ENCODE data around the gene CDHR3. TPM values are rescaled to one million over a fixed set of nuclear protein-coding genes. Genes with fewer than 3 reads are reported as not detected.

CDHR3 gene
- total and polyA plus RNA-seq, 5 donors from 2014 or later = 5.6 to 38.2 (median 8.5) TPM

DNA sequence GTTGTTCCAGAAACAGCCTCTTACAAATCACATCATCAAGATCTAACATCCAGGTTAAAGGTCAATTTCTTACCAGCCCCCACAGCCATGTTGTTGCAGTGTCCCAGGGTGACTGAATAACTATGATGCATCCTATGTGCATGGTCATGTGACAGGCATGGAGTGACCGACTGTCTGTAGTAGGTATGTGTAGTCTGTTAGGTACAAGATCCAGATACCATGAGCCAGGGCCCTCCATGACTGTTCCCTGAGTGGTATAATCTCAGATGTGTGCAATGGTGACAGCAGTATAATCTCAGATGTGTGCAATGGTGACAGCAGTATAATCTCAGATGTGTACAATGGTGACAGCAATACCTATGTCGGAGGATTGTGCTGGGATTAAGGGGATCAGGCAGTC lies 8.8 kb downstream of the CDHR3 start:
- DNase-seq (no peak), ATAC-seq (ENCODE audit: low read depth in 2 of 2) (no peak)
- no peak overlapping the region for H3K27ac ChIP-seq (ENCODE audit: insufficient read depth, low read length, poor library complexity, severe bottlenecking)
- H3K4me3 ChIP-seq (ENCODE audit: low read depth, low read length) = no peak overlapping the region
- Mint-ChIP-seq H3K4me3 (no peak overlapping the region), H3K27me3 (peaks cover 4% of the 10 kb centered on the region), H3K4me1 (no peaks in the 10 kb centered on the region), H3K27ac (no peak overlapping the region), H3K9me3 (peaks cover 0 to 2% (median 0%) of the 10 kb centered on the region in 7 donors), H3K36me3 (peaks cover 7% of the 10 kb centered on the region)
- no peaks in the 10 kb centered on the region for H3K4me1 ChIP-seq (ENCODE audit: control insufficient read depth, insufficient read depth, low read length, poor library complexity, severe bottlenecking)
- no peaks in the 10 kb centered on the region for H3K9me3 ChIP-seq (ENCODE audit: control insufficient read depth in 2 of 2, low read length in 2 of 2)
- no peaks in the 10 kb centered on the region for H3K27me3 ChIP-seq (ENCODE audit: control insufficient read depth, insufficient read depth, low read length)
- H3K36me3 ChIP-seq (ENCODE audit: control insufficient read depth, insufficient read depth, low read length) = no peaks in the 10 kb centered on the region

- Mint-ChIP-seq H3K36me3 (peaks cover 4% of the 10 kb centered on the region), H3K4me1 (no peaks in the 10 kb centered on the region), H3K9me3 (peaks cover 0 to 2% (median 0%) of the 10 kb centered on the region in 7 donors), H3K4me3 (no peak overlapping the region), H3K27me3 (peaks cover 4% of the 10 kb centered on the region), H3K27ac (no peak overlapping the region)
- H3K4me1 ChIP-seq (ENCODE audit: control insufficient read depth, insufficient read depth, low read length, poor library complexity, severe bottlenecking) = no peaks in the 10 kb centered on the region
- H3K4me3 ChIP-seq (ENCODE audit: low read depth, low read length) = no peak overlapping the region
- H3K9me3 ChIP-seq (ENCODE audit: control insufficient read depth in 2 of 2, low read length in 2 of 2) = no peaks in the 10 kb centered on the region
- H3K27me3 ChIP-seq (ENCODE audit: control insufficient read depth, insufficient read depth, low read length) = no peaks in the 10 kb centered on the region
- H3K36me3 ChIP-seq (ENCODE audit: control insufficient read depth, insufficient read depth, low read length) = no peaks in the 10 kb centered on the region
- H3K27ac ChIP-seq (ENCODE audit: insufficient read depth, low read length, poor library complexity, severe bottlenecking) = no peak overlapping the region
- DNase-seq (no peak), ATAC-seq (ENCODE audit: low read depth in 2 of 2) (no peak)
These were observed 9.2 kb downstream of the CDHR3 start for GRCh38 chr7:105972276-105972675.

DNA sequence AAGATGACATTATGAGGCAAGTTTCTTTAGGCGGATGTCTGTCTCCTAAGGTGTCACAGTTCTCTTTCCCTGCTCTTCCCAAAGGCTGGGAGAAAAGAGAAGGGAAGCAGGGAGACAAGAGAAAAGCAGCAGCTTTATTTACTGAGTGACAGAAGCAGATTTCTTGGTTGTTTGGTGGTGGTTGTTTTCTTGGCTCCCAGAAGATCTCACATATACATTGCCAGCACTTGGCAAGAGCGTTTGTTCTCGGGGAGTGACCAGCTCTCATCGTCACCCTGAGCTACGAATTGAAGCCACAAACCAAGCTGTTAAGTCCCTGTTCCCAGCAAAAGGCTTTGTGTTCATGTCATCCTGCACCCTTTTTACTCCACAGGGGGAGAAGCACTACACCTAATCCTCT lies 11.4 kb downstream of the CDHR3 start:
- Mint-ChIP-seq H3K27ac (no peak overlapping the region), H3K4me3 (no peak overlapping the region)
- ATAC-seq (ENCODE audit: low read depth in 2 of 2) = no peak

GRCh38 chr7:105975770-105976417 lies 12.8 kb downstream of the CDHR3 start:
- Histone ChIP-seq H3K36me3 (ENCODE audit: control insufficient read depth, insufficient read depth, low read length) (no peaks in the 10 kb centered on the region), H3K9me3 (ENCODE audit: control insufficient read depth in 2 of 2, low read length in 2 of 2) (no peaks in the 10 kb centered on the region), H3K4me1 (ENCODE audit: control insufficient read depth, insufficient read depth, low read length, poor library complexity, severe bottlenecking) (no peaks in the 10 kb centered on the region), H3K4me3 (ENCODE audit: low read depth, low read length) (no peak overlapping the region), H3K27me3 (ENCODE audit: control insufficient read depth, insufficient read depth, low read length) (no peaks in the 10 kb centered on the region), H3K27ac (ENCODE audit: insufficient read depth, low read length, poor library complexity, severe bottlenecking) (no peak overlapping the region)
- Mint-ChIP-seq H3K9me3 (peaks cover 0 to 2% (median 0%) of the 10 kb centered on the region in 7 donors), H3K4me1 (no peaks in the 10 kb centered on the region), H3K36me3 (peaks cover 4% of the 10 kb centered on the region), H3K27ac (no peak overlapping the region), H3K27me3 (peaks cover 4% of the 10 kb centered on the region), H3K4me3 (no peak overlapping the region)
- DNase-seq = no peak
- ATAC-seq (ENCODE audit: low read depth in 2 of 2) = no peak

More for the DNA sequence above, 11.4 kb downstream of the CDHR3 start:
- peaks cover 4% of the 10 kb centered on the region for H3K27me3 Mint-ChIP-seq
- H3K27me3 ChIP-seq (ENCODE audit: control insufficient read depth, insufficient read depth, low read length) = no peaks in the 10 kb centered on the region
- DNase-seq = no peak
- no peaks in the 10 kb centered on the region for H3K36me3 ChIP-seq (ENCODE audit: control insufficient read depth, insufficient read depth, low read length)
- no peaks in the 10 kb centered on the region for H3K4me1 Mint-ChIP-seq
- H3K36me3 Mint-ChIP-seq = peaks cover 4% of the 10 kb centered on the region
- no peak overlapping the region for H3K4me3 ChIP-seq (ENCODE audit: low read depth, low read length)
- H3K27ac ChIP-seq (ENCODE audit: insufficient read depth, low read length, poor library complexity, severe bottlenecking) = no peak overlapping the region
- H3K4me1 ChIP-seq (ENCODE audit: control insufficient read depth, insufficient read depth, low read length, poor library complexity, severe bottlenecking) = no peaks in the 10 kb centered on the region
- no peaks in the 10 kb centered on the region for H3K9me3 ChIP-seq (ENCODE audit: control insufficient read depth in 2 of 2, low read length in 2 of 2)
- peaks cover 0 to 2% (median 0%) of the 10 kb centered on the region in 7 donors for H3K9me3 Mint-ChIP-seq

- Mint-ChIP-seq H3K4me1 (no peaks in the 10 kb centered on the region), H3K4me3 (no peak overlapping the region), H3K36me3 (peaks cover 10% of the 10 kb centered on the region), H3K27me3 (peaks cover 4% of the 10 kb centered on the region), H3K9me3 (peaks cover 0 to 2% (median 0%) of the 10 kb centered on the region in 7 donors), H3K27ac (no peak overlapping the region)
- no peak overlapping the region for H3K4me3 ChIP-seq (ENCODE audit: low read depth, low read length)
- no peaks in the 10 kb centered on the region for H3K4me1 ChIP-seq (ENCODE audit: control insufficient read depth, insufficient read depth, low read length, poor library complexity, severe bottlenecking)
- ATAC-seq (ENCODE audit: low read depth in 2 of 2) (no peak), DNase-seq (no peak)
- H3K9me3 ChIP-seq (ENCODE audit: control insufficient read depth in 2 of 2, low read length in 2 of 2) = no peaks in the 10 kb centered on the region
- H3K27me3 ChIP-seq (ENCODE audit: control insufficient read depth, insufficient read depth, low read length) = no peaks in the 10 kb centered on the region
- no peak overlapping the region for H3K27ac ChIP-seq (ENCODE audit: insufficient read depth, low read length, poor library complexity, severe bottlenecking)
- H3K36me3 ChIP-seq (ENCODE audit: control insufficient read depth, insufficient read depth, low read length) = no peaks in the 10 kb centered on the region
These were observed 13.8 kb downstream of the CDHR3 start for GRCh38 chr7:105976868-105977267.

DNA sequence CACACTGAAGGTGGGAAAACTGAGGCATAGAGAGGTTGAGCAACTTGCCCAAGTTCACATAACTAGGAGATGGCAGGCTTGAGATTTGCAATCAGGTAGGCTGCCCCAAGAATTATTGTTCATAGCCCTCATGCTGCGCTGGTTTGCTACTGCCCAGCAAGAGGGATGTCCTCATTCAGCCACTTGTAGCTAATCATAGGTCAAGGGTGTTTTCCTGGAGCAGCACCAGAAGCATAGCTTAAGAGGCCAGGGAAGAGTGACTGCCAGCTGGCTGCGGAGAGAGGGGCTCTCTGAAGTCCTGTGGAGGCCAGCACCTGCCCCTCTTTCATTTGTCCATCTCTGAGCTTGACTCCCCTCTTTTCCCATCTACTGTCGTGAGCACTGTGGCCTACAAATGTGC lies 15.0 kb downstream of the CDHR3 start:
- Histone ChIP-seq H3K27me3 (ENCODE audit: control insufficient read depth, insufficient read depth, low read length) (no peaks in the 10 kb centered on the region), H3K27ac (ENCODE audit: insufficient read depth, low read length, poor library complexity, severe bottlenecking) (no peak overlapping the region), H3K36me3 (ENCODE audit: control insufficient read depth, insufficient read depth, low read length) (no peaks in the 10 kb centered on the region), H3K9me3 (ENCODE audit: control insufficient read depth in 2 of 2, low read length in 2 of 2) (no peaks in the 10 kb centered on the region), H3K4me1 (ENCODE audit: control insufficient read depth, insufficient read depth, low read length, poor library complexity, severe bottlenecking) (no peaks in the 10 kb centered on the region), H3K4me3 (ENCODE audit: low read depth, low read length) (no peak overlapping the region)
- DNase-seq (no peak), ATAC-seq (ENCODE audit: low read depth in 2 of 2) (no peak)
- peaks cover 0 to under 1% (median 0%) of the 10 kb centered on the region in 7 donors for H3K9me3 Mint-ChIP-seq
- H3K4me3 Mint-ChIP-seq = no peak overlapping the region
- peak overlapping the region in 1 of 3 donors; percentile 61 for H3K27ac Mint-ChIP-seq
- peaks cover 13% of the 10 kb centered on the region for H3K36me3 Mint-ChIP-seq
- no peaks in the 10 kb centered on the region for H3K4me1 Mint-ChIP-seq
- peaks cover 2% of the 10 kb centered on the region for H3K27me3 Mint-ChIP-seq

- Histone ChIP-seq H3K4me1 (ENCODE audit: control insufficient read depth, insufficient read depth, low read length, poor library complexity, severe bottlenecking) (no peaks in the 10 kb centered on the region), H3K9me3 (ENCODE audit: control insufficient read depth in 2 of 2, low read length in 2 of 2) (no peaks in the 10 kb centered on the region), H3K27ac (ENCODE audit: insufficient read depth, low read length, poor library complexity, severe bottlenecking) (no peak overlapping the region), H3K4me3 (ENCODE audit: low read depth, low read length) (no peak overlapping the region), H3K27me3 (ENCODE audit: control insufficient read depth, insufficient read depth, low read length) (no peaks in the 10 kb centered on the region), H3K36me3 (ENCODE audit: control insufficient read depth, insufficient read depth, low read length) (no peaks in the 10 kb centered on the region)
- Mint-ChIP-seq H3K9me3 (no peaks in the 10 kb centered on the region), H3K4me3 (no peak overlapping the region), H3K4me1 (no peaks in the 10 kb centered on the region), H3K27me3 (peaks cover 4% of the 10 kb centered on the region), H3K27ac (peak overlapping the region in 1 of 3 donors; percentile 61), H3K36me3 (peaks cover 15% of the 10 kb centered on the region)
- ATAC-seq (ENCODE audit: low read depth in 2 of 2) = no peak
- DNase-seq = no peak
These were observed 15.9 kb downstream of the CDHR3 start for GRCh38 chr7:105978974-105979373.

- Histone ChIP-seq H3K4me3 (ENCODE audit: low read depth, low read length) (no peak overlapping the region), H3K27ac (ENCODE audit: insufficient read depth, low read length, poor library complexity, severe bottlenecking) (no peak overlapping the region), H3K9me3 (ENCODE audit: control insufficient read depth in 2 of 2, low read length in 2 of 2) (no peaks in the 10 kb centered on the region), H3K27me3 (ENCODE audit: control insufficient read depth, insufficient read depth, low read length) (no peaks in the 10 kb centered on the region), H3K36me3 (ENCODE audit: control insufficient read depth, insufficient read depth, low read length) (no peaks in the 10 kb centered on the region), H3K4me1 (ENCODE audit: control insufficient read depth, insufficient read depth, low read length, poor library complexity, severe bottlenecking) (no peaks in the 10 kb centered on the region)
- H3K36me3 Mint-ChIP-seq = peaks cover 15% of the 10 kb centered on the region
- peaks cover 4% of the 10 kb centered on the region for H3K27me3 Mint-ChIP-seq
- H3K27ac Mint-ChIP-seq = no peak overlapping the region
- ATAC-seq (ENCODE audit: low read depth in 2 of 2) = no peak
- no peaks in the 10 kb centered on the region for H3K4me1 Mint-ChIP-seq
- H3K4me3 Mint-ChIP-seq = no peak overlapping the region
- DNase-seq = no peak
- no peaks in the 10 kb centered on the region for H3K9me3 Mint-ChIP-seq
These were observed 16.3 kb downstream of the CDHR3 start for GRCh38 chr7:105979405-105979804.
